GM18858 (cell line): ENCODE data around the gene GADD45G.

ENCODE experiments used
- ATAC-seq: cut with Tn5 transposase; IDR thresholded peaks from one replicate; pipeline ENCODE4 v1.9.1; 2021; ENCODE audit not compliant: unreplicated experiment

Gene GADD45G, protein sequence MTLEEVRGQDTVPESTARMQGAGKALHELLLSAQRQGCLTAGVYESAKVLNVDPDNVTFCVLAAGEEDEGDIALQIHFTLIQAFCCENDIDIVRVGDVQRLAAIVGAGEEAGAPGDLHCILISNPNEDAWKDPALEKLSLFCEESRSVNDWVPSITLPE

DNA sequence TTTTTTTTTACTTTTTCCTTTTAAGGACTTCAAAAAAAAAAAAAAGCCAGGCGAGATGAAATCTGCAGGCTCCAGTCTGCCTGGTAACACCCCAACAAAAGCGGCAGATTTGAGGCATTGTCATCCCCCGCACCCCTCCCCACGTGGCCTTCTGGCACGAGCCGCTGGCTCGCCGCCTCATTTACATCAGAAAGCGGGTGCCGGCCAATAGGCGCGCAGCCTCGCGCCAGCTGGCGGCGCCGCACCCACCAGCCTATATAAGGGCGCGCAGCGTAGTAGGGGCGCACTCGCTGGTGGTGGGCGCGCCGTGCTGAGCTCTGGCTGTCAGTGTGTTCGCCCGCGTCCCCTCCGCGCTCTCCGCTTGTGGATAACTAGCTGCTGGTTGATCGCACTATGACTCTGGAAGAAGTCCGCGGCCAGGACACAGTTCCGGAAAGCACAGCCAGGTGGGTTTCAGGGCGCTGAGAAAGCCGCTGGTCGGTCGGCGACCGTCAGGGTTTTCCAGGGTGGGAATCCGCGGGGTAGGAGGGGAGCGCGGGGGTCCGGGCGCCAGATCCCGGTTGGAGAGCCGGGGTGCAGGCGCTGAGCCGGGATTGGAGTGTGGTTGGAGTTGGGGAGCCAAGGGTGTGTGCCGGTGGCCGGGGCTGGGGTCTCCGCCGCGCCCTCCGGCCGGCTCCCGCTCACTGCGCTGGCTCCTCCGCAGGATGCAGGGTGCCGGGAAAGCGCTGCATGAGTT is at the start of gene GADD45G:
TSS of gene GADD45G (plus strand) at position 284 of the 736 bp plus-strand sequence. CDS start at position 394, 110 bp downstream.
- ATAC-seq = peak; percentile 41

DNA sequence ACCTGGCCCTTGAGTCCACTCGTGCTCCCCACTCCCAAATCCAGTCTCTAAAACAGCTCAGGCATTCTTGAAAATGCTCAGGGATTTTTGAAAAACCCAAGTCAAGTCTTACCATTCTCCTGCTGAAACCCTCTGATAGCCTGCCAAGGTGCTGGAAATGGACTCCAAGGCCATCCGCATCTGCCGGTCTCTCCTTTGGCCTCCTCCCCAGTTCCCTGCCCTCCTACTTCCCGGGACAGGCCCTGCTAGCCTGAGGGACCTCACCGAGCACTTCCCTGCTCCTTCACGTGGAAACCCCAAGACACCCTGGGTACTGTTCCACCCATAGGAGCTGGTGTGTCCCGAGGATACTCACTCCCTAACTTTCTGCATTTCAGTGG is 49.8 kb upstream of the GADD45G start:
- ATAC-seq = no peak

DNA sequence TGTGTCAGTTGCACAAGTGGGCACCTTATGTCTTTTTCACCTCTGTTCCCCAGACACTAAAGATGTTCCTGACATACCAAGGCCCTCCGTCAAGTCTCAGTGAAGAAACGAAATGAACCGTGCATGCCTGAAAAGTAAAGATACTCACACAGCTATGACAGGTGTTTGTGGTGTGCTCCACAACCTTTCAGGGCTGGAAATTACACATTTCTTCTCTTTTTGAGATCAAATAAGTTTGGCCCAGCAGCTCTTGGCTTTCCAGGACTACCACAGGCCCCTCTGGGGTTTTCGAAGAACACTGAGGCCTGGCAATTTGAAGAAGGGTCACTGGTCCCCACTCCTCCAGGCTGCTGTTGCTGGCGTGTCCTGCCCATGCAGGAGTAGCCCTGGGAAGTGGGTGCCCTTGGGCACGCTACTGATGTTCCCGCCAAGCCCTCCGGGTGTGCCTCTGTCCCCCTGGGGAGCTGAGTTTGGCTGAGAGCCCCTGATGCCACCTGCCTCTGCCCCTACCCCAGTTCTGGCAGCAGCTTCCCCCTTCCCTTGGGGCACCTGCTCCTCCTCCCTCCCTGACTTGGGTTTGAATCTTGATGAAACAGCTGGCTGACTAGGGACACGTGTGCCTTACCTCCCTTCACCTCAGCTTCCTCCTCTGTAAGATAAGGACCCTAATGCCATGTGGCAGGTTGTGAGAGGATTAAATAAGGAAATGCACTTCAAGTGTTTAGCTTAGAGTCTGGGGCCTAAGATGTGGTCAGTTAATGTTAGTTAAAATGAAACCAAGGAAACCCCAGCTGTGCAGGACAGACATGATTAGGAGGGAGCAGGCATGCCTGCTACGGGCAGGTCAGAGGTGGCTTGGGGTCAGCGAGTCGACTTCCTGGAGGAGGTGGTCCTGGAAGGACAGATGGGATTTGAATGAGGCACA is 49.1 kb upstream of the GADD45G start:
- peak; percentile 55 for ATAC-seq

DNA sequence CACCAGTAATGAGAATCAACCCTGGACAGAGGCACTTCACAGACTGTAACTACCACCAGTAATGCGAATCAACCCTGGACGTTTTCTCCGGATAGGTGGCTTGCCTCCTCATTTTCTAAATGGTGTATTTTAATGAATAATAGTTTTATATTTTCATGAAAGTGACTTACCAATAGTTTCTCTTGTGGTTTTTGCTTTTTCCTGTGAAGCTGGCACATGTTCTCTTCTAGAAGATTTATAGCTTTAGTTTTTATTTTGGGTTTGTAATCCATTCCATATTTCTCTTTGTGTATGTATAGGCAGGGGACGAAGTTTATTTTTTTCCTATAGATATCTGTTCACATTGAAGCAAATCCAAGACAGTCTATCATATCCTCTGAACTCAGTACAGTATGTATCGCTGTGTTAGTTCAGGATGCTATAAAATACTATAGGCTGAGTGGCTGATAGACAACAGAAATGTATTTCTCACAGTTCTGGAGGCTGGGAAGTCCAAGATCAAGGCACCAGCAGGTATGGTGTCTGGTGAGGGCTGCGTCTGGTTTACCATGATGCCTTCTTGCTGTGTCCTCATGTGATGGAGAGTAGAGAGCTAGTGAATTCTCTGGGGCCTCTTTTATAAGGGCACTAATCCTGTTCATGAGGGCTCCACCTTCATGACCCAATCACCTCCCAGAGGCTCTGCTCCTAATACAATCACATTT is 46.5 kb upstream of the GADD45G start:
- ATAC-seq = no peak

DNA sequence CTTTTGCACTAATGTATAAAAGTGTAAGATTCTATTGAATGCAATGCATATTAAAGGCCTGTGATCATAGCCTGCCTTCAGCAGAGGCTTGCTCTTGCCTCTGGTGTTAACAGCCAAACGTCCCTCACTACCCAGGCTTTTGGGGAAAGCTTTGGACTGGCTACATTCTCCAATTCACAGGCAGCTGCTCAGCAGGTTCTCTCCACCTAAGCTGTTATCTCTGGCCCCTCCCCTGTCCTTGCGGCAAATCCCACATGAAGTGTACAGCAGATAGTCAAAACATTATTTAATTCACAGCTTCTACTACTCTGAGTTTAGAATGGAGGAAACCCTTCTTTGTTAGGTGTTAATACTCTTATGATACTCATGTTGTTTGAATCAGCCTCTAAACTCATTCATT is 45.9 kb upstream of the GADD45G start:
- no peak for ATAC-seq

DNA sequence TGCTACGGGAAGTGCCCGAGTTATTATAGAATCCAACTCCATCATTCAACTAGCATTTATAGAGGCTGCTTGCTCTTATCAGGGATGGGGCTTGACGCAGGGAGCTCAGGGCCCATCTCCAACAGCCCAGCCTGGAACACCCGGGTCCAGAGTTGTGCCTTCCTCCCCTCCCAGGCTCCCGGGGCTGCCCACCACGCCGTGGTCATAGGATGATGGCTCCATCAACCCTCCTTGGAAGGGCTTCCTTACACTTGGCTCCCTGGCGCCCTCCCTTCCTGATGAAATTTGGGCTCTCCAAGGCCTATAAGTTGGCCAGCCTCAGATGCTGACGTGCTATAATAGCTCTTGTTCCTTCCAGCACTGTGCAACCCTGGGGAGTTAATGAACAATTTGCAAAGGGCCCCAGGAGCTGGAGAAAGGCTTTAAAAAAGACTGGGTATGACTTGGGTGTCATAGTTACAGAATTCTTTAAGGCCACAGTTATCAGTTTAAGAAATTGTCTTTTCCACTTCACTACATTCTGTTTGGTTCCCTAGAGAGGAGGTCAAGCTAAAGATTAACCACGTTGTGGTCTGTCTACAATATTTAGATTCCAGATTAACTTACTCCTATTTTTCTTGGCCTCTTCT is 42.5 kb upstream of the GADD45G start:
- ATAC-seq = no peak

DNA sequence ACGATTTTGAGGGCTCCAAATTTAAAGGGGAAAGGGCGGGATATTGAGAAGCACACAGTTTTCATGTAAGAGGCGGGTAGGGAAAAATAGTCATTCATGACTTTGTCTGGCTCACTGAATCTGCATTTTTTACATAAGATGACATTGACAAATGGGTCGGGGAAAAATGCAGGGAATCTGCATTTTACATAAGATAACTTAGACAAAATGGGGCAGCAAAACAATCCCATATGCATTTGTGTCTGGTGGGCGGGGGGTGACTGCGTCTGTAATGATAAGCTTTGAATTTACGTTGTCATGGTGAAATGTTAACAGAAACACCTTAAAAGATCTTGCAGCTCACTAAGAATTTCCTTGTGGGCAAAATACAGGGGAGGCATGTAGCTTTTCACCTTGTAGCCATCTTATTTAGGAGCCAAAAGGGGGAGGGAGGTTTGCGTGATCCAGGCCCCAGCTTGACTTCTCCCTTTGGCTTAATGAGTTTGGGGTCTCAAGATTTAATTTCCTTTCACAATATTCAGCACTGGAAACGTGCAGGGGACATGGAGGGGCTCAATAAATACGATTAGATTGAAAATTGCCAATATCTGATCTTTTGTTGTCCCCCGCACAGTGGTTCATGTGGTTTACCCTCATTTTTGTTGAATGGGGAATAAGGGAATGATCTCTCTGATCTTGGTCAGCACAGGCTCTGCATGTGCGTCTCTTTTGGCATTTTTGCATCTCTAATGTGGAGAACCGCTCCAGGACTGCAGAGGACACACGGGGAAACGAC is 41.1 kb upstream of the GADD45G start:
- ATAC-seq = no peak

DNA sequence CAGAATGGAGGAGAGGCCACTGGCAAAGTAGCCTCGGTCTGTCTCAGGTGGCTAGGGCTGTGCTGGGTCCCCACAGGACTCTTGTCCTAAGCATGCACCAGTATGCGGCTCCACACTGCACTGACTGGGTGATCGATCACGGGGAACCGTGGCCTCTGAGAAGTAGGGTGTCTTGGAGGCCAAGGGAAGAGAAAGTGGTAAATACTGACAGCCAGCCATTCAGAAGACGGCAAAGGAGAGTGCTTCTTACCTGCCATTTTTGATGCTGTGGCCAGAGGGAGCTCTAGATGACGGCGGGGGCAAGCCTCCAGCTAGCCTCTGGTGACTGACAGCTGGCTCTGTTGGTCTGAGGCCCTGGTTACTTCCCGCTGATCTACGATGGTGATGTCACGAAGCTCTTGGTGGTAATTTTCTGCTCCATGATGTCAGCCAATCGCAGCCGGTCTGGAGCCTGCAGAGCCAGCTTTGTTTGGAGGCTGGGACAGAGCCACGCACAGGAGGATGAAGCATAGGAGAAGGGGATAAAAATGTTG is 40.4 kb upstream of the GADD45G start:
- no peak for ATAC-seq

DNA sequence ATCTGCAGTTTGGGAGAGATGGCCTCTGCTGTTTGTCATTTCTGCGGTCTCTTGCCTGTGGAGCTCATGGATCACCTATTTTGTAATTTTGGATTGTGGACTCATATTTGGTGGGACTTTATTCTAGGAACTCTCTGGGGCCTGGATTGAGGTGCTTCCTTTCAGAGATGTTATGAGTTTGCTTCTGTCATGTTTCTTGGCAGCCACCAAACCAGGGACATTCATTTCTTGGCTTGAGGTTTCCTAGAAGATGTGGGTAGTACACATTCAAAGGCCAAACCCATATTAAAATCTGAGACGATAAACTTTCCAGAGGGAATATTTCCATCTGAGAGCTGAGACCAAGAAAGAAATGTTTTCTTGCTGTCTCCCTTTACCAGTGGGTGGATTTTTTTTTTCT is 37.2 kb upstream of the GADD45G start:
- no peak for ATAC-seq

DNA sequence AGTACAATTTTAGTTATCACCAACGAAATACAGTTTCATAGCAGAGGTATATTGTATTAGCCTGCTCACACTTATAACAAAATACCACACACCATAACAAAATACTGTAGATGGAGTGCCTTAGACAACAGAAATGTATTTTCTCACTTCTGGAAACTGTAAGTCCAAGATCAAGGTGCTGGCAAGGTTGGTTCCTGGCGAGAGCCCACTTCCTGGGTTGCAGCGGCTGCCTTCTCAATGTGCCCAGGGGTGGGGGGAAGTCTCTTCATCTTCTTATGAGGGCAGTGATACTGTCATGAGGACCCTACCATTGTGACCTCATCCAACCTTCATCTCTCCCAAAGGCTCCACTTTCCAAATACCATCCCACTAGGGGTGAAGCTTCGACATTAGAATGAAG is 30.5 kb upstream of the GADD45G start:
- no peak for ATAC-seq

DNA sequence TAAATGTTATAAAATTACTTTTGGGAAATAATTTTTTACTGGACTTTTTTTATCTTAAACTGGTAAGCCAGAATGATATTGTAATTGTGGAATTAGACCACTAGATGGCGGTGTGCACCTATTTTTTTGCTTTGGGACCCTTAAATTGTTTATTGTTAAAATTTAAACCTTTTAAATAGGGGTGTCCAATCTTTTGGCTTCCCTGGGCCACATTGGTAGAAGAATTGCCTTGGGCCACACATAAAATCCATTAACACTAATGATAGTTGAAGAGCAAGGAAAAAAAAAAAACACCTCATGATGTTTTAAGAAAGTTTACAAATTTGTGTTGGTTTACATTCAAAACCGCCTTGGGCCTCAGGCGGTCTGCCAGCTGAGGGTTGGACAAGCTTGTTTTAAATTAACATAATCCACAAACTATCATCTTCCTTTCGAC is 28.4 kb upstream of the GADD45G start:
- no peak for ATAC-seq

DNA sequence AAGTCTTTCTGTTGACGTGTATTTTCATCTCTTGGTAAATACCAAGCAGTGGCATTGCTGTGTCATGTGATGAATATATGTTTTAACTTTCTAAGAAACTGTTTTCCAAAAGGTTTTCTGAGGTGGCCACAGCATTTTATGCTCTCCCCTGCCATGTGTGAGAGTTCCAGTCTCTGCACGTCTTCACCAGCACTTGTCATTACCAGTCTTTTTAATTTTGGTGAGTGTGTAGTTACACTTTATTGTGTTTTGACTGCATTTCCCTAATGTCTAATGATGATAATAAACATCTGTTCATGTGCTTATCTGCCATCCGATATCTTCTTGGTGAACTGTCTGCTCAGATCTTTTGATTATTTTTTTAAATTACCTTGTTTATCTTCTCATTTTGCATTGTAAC is 27.4 kb upstream of the GADD45G start:
- ATAC-seq = no peak

DNA sequence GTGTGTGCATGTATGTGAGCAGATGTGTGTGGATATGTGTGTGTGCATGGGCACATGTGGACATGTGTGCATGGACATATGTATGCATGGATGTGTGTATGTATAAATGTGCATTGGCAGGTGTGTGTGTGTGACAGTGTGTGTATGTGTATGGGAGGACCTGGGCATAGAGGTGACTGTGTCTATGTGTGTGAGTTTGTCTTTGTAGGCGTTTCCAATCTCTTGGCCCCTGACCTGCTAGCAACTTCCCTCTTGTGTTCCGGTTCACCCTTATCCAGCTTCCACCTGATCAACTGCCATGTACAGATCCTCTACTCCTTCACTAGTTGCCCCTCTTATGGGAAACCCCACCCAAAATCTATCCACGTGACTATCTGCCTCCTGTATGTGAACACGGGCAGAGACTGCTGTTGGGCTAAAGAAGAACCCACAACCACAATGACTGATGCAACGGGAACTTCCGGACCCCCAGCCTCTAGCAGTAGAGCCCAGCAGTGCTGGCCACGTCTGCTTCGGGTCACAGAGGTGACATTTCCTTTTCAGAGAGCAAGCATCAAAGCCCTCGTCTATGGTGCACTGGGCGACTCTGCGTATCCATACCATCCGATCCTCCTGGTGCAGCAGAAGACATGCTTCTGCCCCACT is 24.9 kb upstream of the GADD45G start:
- no peak for ATAC-seq

DNA sequence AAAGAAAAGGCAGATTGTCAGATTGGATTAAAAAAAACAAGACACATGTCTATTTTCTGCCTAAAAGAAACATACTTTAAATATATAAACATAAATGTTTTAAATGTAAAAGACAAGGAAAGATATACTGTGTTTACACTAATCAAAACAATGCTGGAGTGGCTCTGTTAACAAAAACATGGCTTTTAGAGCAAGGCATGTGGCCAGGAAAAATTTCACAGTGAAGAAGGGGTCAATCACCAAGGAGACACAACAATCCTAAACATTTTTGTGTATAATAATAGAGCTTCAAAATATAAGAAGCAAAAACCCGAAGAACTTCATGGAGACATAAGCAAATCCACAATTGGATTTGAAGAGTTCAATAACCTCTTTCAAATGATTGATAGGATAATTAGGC is 18.5 kb upstream of the GADD45G start:
- no peak for ATAC-seq

DNA sequence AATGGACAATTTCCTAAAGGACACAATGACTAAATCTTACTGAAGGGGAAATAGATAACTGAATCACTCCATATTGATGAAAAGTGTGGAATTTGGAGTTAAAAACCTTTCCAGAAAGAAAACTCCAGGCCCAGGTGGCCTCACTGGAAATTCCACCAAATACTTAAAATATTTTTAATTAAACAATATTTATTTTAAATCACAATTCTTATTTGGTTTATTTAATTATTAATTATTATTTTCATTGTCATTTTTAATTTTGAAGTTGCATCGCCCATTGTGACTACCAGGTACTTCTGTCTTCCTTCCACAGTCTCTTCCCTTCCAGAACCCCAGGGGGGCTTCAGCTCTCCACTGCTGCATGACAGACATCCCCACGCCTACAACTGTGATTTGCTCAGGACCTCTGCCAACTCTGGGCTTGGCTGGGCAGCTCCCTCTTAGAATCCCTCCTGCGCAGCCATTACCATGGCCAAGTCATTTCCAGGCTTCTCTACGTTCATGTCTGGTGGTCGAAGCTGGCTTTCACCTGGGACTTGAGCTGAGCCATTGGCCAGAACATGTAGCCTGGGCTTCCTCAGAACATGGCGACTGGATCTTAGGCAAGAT is 16.4 kb upstream of the GADD45G start:
- ATAC-seq = no peak

DNA sequence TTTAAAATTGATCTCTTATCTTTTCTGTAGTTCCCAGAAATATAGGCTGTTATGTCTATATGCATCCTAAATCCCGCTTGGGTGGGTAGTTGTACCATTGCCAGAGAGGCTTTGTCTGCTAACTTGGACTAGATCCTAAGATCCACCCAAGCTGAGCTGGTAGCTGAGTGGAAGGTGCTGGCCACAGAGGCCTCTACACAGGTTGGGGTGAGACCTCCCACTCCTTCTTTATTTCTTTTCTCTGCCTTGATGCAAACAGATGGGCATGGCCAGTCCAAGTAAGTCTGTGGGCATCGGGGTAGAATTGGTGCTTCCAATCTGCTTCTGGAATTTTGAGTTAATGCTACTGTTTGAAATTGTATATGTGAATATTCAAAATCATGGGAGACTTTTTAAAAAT is 14.4 kb upstream of the GADD45G start:
- no peak for ATAC-seq

DNA sequence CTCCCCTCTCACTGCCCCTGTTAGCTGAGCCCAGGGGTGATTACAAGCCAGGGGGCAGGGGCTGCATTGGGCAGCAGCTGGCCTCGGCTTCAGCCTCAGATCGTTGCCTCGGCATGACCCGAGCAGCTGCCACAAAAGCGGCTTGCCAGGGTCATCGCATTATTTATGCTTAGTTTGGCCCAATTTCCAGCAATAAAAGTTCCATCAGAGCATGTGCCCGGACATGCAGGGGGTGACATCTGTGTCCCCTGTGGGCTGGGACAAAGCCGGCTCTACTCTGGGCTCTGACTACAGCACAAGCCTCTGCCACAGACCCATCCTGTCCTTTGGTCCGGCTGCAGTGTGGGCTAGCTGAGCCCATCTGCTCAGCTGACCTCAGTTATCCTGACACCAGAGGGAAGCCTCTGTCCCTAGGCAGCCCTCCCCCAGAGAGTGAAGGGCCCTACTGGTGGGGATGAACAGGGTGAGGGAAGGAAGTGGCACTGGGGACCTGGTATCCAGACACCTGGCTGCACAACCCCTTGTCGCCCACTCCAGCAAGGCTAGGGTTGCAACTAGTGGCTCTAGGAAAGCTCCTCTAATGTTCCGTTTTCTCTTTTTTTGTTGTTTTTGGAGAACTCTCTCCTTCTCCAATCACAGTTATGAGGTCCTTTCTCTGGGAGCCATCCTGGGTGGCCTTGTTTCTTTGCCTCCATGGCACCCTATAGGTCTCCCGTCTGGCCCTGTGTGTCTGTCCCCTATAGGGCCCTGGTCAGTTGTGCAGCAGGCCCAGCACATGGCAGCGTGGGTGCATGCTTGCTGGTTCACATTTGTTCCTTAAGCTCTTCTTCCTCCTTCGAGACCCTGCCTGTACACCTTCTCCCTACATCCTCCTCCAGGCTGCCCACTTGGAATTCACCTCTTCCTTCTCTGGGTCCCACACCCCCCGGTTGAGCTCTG is 13.3 kb upstream of the GADD45G start:
- no peak for ATAC-seq
